Cortex of kidney (tissue), 1 donor: ENCODE measurements around the gene NUP210L.
"Not testable (repeated sequence)": the region's sequence is repeated elsewhere in the genome, so short reads cannot be mapped to it uniquely, and the experiment has no call there.

Experiments used
- DNase-seq: peaks from one replicate; lab custom pipeline; 2025; lab: John Stamatoyannopoulos, UW

Gene NUP210L

DNA sequence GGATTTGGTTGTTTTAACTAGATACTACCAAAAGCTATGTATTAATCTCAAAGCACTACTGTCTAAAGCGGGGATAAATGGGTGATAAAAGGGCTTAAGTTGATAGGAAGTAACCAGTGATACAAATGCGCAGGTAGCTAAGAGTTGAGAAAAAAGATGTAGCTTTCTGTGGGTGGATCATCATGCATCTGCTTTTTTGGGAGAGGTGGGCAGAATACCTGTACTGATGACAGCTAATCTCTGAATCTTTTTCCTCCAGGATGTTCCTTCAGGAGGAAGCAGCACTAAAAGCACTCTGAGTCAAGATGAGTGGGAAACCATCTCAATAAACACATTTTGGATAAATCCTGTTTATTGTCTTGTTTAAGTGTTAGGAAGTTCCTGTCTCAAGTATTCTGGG is 163.1 kb downstream of the NUP210L start:
- DNase-seq: no peak

DNA sequence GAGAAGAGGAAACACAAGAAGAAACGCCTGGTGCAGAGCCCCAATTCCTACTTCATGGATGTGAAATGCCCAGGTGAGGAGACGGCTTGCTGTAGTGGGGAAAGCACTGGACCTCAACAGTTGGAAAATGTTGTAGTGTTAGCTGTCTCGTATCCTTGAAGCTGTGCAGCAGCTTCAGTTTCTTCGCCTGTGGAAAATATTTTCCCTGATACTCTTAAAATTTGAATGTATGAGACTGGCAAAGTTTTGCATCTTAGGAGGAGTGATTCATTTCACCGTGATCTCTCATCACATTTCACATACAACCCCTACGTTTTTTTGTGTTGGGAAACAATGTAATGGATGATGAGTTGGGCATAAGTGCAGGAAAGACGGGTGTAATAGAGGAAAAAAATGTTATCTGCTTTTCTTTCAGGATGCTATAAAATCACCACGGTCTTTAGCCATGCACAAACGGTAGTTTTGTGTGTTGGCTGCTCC is 163.7 kb downstream of the NUP210L start:
- DNase-seq: no peak

DNA sequence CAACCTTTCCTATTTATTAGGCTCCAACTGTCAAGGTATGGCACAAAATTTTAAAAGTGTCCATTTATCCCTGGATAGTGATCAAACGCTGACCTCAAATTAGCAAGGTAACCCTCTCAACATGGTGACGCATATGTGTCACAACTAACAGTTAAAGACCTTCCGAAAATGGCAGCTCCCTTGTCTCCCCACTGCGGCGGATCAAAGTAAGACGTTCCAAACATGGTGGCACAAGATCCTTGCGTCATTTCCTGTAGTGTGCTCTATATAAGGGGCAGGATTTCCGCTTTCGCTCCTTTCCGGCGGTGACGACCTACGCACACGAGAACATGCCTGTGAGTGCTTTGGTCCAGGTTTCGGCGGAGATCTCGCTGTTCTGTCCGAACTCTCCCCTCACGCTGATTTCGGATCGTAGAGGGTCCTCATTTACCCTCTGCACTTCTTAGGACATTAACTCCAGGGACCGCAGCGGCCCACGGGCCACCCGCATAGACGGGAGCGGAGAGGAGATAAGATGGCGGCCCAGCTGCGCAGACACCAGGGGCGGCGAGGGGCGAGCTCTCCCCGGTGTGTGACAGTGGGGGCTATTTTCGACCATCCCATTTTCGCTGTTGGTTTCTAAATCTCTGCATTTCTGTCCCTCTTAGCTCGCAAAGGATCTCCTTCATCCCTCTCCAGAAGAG is 164.3 kb downstream of the NUP210L start, which contains the start of gene RPS27:
Gene RPS27, plus strand, starts transcription at position 295 of the 683 bp plus-strand sequence. Its CDS starts 35 bp downstream, at position 330.
- no peak for DNase-seq

DNA sequence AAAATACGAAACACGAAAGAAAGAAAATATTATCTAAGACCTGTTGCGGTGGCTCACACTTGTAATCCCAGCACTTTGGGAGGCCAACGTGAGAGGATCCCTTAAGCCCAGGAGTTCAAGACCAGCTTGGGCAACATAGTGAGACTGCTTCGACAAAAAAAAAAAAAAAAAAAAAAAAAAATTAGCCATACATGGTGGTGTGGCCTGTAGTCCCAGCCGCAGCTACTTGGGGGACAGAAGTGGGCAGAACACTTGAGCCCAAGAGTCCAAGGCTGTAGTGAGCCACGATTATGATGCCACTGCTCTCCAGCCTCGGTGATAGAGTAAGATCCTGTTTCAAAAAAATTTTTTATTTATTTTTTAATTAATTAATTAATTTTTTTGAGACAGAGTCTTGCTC is 167.3 kb downstream of the NUP210L start:
- DNase-seq: no peak

DNA sequence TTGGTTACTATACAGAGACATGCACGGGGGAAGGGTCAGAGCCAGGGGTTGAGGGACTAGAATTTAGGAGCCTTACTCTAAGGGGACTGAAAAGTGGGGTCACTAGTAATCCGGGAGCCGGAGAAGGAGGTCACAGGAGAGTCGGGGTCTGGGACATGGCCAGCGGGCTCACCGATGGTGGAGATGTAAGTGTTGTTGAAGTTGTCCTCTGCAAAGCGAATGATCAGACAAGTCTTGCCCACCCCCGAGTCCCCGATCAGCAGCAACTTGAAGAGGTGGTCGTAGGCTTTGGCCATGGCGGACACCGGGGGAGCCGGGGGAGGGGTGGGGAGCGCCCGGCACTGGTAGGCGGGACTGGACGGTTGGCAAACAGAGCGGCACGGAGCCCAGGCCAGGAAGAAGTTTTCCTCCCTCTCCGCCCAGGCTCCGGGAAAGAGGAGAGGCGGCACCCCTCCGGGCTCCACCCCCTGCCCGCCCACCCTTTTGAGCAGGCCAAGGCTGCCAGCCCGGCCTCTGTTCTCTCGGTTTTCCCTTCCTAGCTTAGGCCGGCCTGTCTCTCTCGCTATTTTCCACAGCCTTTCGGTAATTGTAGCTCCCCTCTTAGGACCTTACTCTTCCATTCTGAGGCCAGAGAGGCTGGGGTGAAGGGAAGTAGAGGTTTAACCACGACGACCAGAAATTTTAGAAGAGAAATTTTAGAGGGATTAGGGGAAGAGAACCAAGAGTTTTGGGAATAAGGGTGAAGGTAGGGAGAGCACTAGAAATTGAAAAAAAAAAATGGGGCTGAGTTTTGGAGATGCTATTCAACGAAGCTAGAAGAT is 168.7 kb downstream of the NUP210L start, which contains the start of gene RAB13:
Gene RAB13, minus strand, starts transcription at position 399 of the 821 bp plus-strand sequence. Its CDS starts 103 bp downstream, at position 296.
- no peak for DNase-seq

DNA sequence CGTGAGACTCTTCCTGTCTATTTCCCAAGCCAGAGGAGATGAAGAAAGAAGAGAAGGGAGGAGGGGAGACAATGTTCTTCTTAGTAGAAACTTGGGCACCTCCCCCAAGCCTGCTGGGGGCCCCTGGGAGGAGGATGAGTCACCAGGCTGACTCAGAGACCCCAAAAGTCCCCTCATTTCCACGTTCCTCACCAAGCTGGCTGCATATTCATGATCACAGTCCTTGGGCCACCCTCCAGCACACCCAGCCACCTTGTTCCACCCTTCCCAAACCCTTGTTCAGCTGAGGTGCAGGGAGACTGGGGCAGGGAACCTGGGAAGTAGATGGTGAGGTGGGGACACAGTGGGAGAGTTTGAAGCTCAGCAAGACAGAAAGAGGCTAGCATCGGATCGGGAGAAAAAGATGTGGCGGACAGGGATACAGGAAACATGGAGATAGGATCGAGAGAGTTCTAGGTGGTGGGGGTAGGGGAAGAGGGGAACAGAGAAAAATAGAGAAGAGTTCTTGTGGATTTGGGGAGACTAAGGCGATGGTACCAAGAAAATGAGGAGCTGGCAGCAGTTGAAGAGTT is 169.4 kb downstream of the NUP210L start:
- no peak for DNase-seq

DNA sequence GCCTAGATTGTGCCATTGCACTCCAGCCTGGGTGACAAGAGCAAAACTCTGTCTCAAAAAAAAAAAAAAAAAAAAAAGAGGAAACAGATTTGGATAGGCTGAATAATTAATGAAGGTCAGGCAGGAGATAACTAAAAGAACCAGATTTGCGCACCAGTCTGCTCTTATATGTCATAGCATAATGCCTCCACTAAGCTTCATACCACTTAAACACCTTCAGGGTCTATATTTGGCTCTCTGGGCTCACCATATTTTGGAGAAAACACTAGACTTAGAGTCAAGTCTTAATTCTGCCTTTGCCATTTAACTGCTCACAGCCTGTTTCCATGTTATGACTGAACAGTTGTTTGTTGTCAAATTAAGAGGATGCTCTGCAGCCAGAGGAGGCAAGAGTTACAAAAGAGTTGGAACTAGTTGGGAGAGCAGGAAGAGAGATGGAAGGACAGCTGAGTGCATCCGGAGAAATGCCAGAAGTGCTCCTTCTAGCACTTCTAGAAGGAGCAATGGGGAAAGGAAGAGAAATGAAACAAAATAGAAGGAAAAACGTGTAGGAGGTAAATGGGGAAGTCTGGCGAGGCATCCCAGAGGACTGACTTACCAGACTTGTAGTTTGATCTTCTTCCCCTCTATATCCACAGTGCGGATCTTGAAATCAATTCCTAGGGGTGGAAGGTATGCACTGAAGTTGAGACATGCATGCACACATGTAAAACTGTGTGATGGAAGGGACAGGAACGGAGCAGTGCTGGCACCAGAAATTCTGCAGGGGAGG is 170.6 kb downstream of the NUP210L start:
- no peak for DNase-seq

DNA sequence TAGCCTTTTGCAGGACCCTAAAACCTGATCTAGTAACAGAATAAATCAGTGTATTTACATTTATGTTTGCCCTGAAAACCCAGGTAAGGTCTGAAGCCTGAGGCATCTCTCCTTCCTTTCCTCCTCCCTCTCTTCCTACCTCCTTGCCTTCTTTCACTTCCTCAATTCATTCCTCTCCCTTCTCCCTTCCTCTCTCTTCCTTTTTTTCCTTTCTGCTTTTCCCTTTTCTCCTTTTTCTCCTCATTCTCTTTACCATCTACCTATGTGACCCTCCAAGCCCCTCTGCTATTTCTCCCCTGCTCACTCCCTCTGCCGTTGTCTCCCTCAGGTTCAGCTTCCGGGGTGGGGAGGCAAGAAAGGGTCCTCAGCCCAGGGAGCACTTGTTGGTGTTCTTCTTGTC is 173.1 kb downstream of the NUP210L start:
- DNase-seq: not testable (repeated sequence)

DNA sequence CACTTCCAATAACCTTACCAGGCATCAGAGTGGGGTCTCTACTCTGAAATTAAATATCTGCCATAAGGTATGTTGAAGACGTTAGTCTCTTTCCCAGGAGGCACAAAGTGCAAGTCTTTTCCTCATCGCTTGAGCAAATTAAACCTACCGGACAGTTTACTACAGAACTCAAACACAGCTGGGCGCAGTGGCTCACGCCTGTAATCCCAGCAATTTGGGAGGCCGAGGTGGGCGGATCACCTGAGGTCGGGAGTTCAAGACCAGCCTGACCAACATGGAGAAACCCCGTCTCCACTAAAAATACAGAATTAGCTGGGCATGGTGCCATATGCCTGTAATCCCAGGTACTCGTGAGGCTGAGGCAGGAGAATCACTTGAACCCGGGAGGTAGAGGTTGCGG is 175.8 kb downstream of the NUP210L start:
- not testable (repeated sequence) for DNase-seq

DNA sequence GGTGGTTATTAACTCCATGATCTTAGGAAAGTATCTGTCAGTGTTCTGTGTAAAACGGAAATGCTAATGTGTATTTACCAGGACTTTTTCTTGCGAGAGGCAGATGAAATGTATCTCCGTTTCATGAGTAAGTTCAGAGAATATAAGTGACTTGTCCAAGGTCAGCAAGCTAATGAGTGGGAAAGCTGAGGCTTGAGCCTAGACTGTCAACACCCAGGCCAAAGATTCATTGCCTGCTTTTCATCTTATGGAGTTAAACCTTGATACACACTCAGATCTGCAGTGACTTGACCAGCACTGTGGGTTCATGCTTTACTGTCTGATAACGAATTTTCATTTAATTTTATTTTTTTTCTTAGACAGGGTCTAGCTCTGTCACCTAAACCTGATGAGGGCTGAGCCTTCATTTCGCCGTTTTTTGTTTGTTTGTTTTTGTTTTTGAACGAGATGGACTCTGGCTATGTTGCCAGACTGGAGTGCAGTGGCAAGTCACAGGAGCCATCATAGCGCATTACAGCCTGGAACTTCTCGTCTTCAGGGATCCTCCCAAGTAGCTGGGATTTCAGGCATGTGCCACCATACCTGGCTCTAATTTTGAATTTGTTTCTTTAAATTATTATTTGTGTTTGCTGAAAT is 176.5 kb downstream of the NUP210L start:
- DNase-seq: no peak

DNA sequence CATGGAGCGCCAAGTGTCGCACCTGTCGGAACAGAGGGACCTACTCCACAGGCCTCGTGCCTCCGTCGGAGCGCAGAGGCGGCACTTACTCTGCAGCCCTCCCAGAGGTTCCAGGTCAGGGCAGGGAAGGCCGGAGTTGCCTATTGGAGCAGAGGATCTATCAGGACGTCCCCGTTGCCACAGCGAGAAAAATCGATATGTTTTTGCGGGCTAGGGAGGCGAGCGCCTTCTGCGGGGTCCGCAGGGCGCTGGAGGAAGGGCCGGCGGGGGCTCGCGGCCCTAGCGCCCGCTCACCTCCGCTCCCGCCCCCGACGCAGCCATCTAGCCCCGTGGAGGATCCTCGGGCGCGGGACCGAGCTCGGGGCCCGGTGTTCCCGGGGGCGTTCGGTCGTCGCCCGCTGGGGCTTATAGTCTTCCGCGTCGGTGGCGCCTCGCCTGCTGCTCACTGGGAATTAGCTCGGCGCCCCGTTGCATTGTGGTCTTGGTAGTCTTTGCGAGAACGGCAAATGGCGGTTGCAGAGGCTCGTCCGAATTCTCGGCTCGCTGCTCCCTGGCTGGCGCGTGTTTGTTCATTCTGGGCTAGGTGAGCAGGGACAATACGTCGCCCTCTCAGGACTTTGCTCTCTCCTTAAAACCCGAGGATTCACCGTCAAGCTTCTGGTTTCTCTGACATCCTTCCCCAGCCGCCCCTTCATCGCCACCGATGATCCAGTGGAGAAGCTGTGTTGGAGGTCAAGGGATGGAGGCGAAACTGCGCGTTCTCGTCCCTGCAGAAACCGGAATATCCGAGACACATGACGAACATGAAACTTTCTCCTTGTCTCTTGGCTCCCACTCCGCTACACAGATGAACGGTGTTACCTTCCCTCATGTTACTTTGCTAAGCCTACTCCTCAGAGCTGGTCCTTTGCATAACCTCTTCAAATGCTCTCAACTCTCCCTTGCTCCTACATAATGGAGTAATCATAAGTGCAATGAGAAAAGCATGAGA is 177.3 kb downstream of the NUP210L start, which contains the start of gene JTB:
Gene JTB, minus strand, starts transcription at position 425 of the 991 bp plus-strand sequence. Its CDS starts 422 bp downstream, at position 3.
- no peak for DNase-seq

DNA sequence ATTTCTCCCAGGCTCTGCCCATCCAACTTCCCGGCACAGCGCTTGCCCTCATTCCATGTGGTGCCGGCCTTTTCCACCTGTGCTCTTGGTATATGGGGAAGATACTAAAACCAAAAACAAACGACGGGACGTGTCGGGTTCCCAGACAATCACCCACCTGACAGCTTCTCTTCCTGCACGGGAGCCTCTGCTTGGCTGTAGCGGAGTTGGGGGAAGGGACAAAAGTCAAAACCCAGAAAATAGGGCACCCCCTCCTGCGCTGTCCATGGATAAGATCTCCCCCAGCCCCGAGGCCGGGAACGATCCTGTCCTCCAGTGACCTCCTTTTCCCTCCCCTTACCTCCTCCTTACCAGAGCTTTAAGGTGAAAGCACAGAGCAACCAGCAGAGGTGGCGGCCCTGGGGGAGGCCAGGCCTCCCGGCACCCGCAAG is 178.0 kb downstream of the NUP210L start:
- no peak for DNase-seq

DNA sequence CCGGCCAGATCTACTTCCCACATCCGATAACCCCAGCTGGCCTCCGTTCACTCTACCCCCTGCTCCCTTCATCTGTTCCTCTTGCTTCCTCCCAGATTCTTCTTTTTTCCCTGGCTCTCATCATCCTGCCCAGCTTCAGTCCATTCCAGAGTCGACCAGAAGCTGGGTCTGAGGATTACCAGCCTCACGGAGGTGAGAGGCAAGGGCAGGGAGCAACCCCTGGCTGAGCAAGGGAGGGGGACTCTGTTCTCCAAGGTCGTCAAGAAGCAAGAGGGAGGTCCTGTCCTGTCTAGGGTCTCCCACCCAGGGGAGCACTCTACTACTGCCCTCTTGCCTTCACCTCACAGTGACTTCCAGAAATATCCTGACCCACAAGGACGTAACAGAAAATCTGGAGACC is 181.3 kb downstream of the NUP210L start:
- no peak for DNase-seq

DNA sequence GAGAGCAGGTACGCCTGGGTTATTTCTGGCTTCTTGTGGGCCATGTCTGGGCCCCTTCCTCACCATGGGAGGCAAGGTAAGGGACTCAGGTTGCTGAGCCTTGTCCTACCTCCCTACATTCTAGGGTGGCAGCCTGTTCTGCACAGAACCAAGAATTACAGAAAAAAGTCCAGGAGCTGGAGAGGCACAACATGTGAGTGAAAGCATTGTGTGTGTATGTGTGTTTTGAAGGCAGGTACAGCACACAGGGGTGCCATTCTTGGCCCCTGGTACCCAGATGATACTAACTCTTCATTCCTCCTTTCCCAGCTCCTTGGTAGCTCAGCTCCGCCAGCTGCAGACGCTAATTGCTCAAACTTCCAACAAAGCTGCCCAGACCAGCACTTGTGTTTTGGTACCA is 181.8 kb downstream of the NUP210L start:
- DNase-seq: no peak

DNA sequence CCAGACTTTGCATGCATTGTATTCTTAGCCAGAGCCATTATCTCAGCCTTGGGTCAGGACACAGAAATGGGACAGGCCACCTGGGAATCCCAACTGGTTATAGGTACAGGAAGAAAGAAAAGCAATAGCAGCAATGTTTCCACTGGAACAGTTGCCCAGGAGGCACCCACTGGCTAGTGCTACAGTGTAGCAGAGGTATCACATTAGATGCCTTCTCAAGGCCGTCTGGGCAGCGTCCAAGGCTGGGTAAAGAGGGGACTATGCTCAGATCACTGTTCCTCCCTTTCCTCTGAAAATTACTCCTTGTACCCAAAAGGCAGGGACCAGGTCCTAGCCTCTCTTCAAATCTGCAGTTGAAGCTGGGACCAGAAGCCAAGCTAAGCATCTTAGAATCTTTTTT is 184.5 kb downstream of the NUP210L start:
- no peak for DNase-seq

DNA sequence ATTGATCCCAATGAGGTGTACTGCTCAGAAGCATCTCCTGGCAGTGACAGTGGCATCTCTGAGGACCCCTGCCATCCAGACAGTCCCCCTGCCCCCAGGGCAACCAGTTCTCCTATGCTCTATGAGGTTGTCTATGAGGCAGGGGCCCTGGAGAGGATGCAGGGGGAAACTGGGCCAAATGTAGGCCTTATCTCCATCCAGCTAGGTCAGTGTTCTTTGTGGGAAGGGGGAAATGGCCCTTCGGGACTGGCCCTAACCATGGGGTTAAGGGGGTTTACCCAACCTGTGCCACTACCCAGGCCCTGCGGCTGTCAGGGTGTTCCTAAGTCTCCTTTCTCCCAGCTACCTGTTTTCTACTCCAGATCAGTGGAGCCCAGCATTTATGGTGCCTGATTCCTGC is 185.9 kb downstream of the NUP210L start:
- no peak for DNase-seq

DNA sequence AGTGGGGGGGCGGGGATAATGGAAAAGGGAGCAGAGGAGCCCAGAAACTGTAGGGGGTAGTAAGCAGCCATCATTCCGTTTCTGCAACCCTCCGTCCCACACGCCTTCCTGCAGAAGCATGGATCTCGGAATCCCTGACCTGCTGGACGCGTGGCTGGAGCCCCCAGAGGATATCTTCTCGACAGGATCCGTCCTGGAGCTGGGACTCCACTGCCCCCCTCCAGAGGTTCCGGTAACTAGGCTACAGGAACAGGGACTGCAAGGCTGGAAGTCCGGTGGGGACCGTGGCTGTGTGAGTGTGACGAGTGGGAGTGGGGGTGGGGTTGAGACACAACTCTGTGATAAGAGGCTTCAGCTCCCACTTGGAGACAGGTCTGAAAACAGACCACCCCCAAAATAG is 186.5 kb downstream of the NUP210L start:
- DNase-seq: no peak

DNA sequence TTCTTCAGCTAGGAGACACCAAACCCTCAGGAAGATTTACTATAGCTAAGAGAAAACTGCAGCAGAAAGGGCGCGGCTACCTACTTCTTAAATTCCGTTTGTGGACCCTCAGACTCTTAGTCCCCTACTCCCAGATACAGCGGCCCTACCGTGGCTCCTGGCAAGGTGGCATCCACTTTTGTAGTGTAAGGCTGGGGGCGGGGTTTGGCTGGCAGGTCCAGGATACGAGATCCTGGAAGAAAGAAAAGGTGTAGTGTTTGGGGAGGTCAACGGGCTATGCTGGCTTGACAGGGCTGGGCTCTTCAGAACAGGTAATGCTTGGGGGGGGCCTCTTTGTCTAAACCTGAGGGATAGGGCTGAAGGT is 186.9 kb downstream of the NUP210L start:
- DNase-seq: no peak

DNA sequence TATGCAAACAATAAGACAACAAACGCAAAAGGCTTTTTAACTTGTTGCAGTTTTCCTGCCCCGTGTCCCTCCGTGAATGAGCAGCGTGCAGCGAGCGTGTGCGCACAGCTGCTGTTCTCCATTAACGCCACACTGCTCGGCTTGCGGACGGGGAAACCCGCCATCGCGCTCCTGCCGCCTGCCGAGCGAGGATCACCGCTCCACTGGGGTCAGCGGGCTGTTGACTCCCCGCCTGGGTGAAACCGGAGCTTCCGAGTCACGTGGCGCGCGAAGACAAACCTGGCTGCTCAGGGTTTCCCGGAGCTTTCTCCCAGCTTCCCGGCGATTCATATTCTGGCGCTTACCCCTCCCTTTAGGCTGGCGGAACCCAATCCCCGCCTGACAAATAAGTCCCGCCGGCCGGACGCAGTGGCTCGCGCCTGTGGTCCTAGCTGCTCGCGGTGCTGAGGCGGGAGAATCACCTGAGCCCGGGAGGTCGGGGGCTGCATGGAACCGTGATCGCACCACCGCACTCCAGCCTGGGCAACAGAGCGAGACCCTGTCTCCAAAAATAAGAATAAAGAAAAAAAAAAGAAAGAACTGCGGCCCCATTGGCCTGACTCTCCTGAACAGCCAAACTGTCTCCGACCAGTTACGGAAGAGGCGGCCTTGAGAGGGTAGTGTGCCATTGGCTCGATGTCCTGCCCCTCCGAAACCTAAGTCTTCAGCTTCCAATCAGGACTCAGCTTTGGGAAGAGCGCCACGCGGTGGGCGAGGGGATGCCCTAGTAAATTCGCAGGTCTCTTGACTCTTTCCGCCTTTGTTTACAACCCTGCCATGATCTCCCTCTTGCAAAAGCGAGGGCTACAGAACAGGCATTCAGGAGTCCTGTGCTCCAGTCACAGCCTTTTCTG is 187.5 kb downstream of the NUP210L start, which contains the start of gene CREB3L4:
Gene CREB3L4, plus strand, starts transcription at position 796 of the 893 bp plus-strand sequence. CDS start 624 bp downstream, outside the sequence.
- no peak for DNase-seq
